T-helper 1 cell treated with Interleukin-12 subunit alpha and Interleukin-12 subunit beta and Interleukin-4 antibody, amounts not matched to agents 30 μg/mL and 1 μg/mL, for 36 hours (primary cell): Measurements from ENCODE around the gene PLCD3.

Source experiments
- H3K27ac Mint-ChIP-seq: one replicate; pipeline ENCODE4 v1.8.0; 2021; ENCODE audit warnings: mild to moderate bottlenecking, mixed read lengths
- H3K27me3 Mint-ChIP-seq: one replicate; pipeline ENCODE4 v1.8.0; 2021; ENCODE audit warnings: low read depth, mixed read lengths
- H3K36me3 Mint-ChIP-seq: one replicate; pipeline ENCODE4 v1.8.0; 2021; ENCODE audit warnings: low read depth, mixed read lengths
- H3K4me1 Mint-ChIP-seq: one replicate; pipeline ENCODE4 v1.8.0; 2021; ENCODE audit warnings: low read depth, mixed read lengths
- H3K4me3 Mint-ChIP-seq: one replicate; pipeline ENCODE4 v1.8.0; 2021; ENCODE audit warnings: mild to moderate bottlenecking, moderate library complexity, mixed read lengths
- H3K9me3 Mint-ChIP-seq: one replicate; pipeline ENCODE4 v1.8.0; 2021; ENCODE audit warnings: mixed read lengths

PLCD3 gene

GRCh38 chr17:45120558-45120957 is 11.8 kb downstream of the PLCD3 start:
- H3K27ac Mint-ChIP-seq, result no peak overlapping the region
- no peaks in the 10 kb centered on the region for H3K9me3 Mint-ChIP-seq
- peaks cover 8% of the 10 kb centered on the region for H3K27me3 Mint-ChIP-seq
- no peaks in the 10 kb centered on the region for H3K4me1 Mint-ChIP-seq
- no peaks in the 10 kb centered on the region for H3K36me3 Mint-ChIP-seq
- no peak overlapping the region for H3K4me3 Mint-ChIP-seq

DNA sequence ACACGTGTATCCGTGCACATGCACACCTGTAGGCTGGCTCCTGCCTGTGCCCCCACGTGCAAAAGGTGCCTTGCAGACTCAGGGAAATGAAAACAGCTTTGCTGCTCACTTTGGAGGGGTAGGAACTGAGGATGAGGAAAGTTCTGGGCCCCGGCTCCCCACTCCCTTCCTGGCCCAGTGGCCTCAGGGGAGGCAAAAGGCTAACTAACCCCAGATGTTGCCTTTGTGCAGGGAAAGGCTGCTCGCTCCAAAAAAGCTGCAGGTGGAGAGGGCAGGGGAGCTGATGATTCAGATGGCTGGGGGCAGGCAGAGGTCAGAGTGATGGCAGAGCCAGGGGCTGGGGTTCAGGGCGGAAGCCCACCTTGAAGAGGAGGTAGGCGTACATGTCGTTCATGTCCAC is 12.4 kb downstream of the PLCD3 start:
- no peaks in the 10 kb centered on the region for H3K4me1 Mint-ChIP-seq
- H3K27ac Mint-ChIP-seq, result no peak overlapping the region
- H3K4me3 Mint-ChIP-seq, result no peak overlapping the region
- no peaks in the 10 kb centered on the region for H3K9me3 Mint-ChIP-seq
- peaks cover 8% of the 10 kb centered on the region for H3K27me3 Mint-ChIP-seq
- no peaks in the 10 kb centered on the region for H3K36me3 Mint-ChIP-seq

DNA sequence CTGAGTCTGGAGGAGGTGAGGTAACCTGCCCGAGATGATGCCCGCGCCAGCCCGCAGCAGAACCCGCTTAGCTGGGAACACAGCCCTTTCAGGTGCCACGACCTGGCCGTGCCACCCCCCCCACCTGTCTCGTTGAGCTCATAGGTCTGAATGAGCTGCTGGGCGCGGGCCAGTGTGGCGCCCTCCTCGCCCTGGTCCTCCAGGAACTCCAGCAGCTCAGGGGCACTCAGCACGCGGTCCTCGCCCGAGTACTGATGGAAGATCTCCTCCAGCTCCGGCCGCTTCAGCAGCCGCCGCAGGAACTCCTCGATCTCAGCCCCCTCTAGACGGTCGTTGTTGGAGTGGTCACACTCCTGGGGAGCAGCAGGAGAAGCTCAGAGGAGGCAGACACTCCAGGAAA is 13.6 kb downstream of the PLCD3 start:
- no peaks in the 10 kb centered on the region for H3K4me1 Mint-ChIP-seq
- H3K36me3 Mint-ChIP-seq, result no peaks in the 10 kb centered on the region
- H3K9me3 Mint-ChIP-seq, result no peaks in the 10 kb centered on the region
- H3K27ac Mint-ChIP-seq, result no peak overlapping the region
- no peak overlapping the region for H3K4me3 Mint-ChIP-seq
- peaks cover 8% of the 10 kb centered on the region for H3K27me3 Mint-ChIP-seq

- peaks cover 8% of the 10 kb centered on the region for H3K27me3 Mint-ChIP-seq
- H3K4me1 Mint-ChIP-seq, result no peaks in the 10 kb centered on the region
- no peak overlapping the region for H3K4me3 Mint-ChIP-seq
- no peaks in the 10 kb centered on the region for H3K9me3 Mint-ChIP-seq
- no peaks in the 10 kb centered on the region for H3K36me3 Mint-ChIP-seq
- H3K27ac Mint-ChIP-seq, result no peak overlapping the region
These were observed 14.3 kb downstream of the PLCD3 start for GRCh38 chr17:45117848-45118646.

GRCh38 chr17:45117334-45117733 is 15.0 kb downstream of the PLCD3 start:
- Mint-ChIP-seq H3K4me1 (no peaks in the 10 kb centered on the region), H3K36me3 (no peaks in the 10 kb centered on the region), H3K4me3 (no peak overlapping the region), H3K27ac (no peak overlapping the region), H3K9me3 (no peaks in the 10 kb centered on the region), H3K27me3 (peaks cover 8% of the 10 kb centered on the region)

DNA sequence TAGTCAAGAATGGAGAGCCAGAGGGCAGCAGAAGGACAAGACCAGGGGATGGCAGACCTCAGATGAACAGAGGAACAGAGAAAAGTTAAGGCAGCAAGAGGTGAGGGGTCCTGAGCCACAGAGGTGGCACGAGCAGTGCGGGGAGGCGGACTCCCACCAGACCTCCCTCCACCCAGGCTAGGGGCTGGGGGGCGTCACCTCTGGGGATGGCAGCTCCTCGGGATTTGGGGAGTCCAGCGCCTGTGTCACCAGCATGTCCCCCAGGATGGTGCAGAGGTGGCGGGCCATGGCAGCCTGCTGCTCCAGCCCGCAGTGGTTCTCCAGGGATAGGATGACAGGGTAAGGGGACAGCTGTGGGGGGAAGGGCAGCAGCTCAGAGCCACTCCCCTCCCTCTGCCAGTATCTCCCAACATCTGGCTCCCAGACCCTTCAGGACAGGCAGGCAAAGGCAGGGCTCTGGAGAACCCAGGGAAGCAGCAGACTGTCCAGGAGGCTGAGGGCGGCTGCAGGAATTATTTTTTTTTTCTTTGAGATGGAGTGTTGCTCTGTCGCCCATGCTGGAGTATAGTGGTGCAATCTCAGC is 15.8 kb downstream of the PLCD3 start:
- Mint-ChIP-seq H3K9me3 (no peaks in the 10 kb centered on the region), H3K4me1 (no peaks in the 10 kb centered on the region), H3K27me3 (peaks cover 3% of the 10 kb centered on the region), H3K27ac (peak overlapping the region; percentile 14), H3K4me3 (no peak overlapping the region), H3K36me3 (no peaks in the 10 kb centered on the region)

GRCh38 chr17:45115871-45116270 is 16.4 kb downstream of the PLCD3 start:
- Mint-ChIP-seq H3K9me3 (no peaks in the 10 kb centered on the region), H3K27ac (no peak overlapping the region), H3K36me3 (no peaks in the 10 kb centered on the region), H3K4me3 (no peak overlapping the region), H3K27me3 (no peaks in the 10 kb centered on the region), H3K4me1 (no peaks in the 10 kb centered on the region)

DNA sequence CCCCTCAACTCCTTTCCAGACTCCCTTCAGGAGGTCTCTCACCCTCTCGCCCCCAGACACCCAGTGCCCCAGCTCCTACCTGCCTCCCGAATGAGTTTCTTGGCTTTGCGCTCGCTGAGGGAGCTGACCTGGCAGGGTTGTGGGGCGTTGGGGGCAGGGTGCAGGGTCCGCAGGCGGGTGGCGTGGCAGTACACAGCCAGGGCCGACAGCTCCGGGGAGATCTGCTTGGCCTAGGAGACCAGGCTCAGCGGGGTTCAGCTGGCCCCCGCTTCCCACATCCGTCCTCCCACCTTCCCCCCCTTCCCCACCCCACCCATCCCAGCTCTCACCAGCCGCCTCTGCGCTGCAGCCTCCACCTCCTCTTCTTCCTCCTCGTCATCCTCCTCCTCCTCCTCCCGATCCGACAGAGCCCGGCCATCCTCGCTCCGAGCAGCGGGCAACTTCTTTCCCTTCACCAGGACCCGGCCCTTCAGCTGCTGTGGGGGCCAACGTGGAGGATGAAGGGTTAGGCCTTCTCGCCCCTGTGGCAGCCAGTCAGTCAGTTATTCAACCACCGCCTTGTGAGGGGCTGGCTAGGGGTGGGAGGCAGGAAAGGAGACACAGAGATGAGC is 17.2 kb downstream of the PLCD3 start:
- H3K27me3 Mint-ChIP-seq, result no peaks in the 10 kb centered on the region
- no peak overlapping the region for H3K27ac Mint-ChIP-seq
- H3K9me3 Mint-ChIP-seq, result no peaks in the 10 kb centered on the region
- no peaks in the 10 kb centered on the region for H3K36me3 Mint-ChIP-seq
- no peaks in the 10 kb centered on the region for H3K4me1 Mint-ChIP-seq
- no peak overlapping the region for H3K4me3 Mint-ChIP-seq

- Mint-ChIP-seq H3K36me3 (no peaks in the 10 kb centered on the region), H3K27me3 (no peaks in the 10 kb centered on the region), H3K9me3 (no peaks in the 10 kb centered on the region), H3K4me3 (no peak overlapping the region), H3K27ac (no peak overlapping the region), H3K4me1 (no peaks in the 10 kb centered on the region)
These were observed 18.0 kb downstream of the PLCD3 start for GRCh38 chr17:45114117-45114932.

GRCh38 chr17:45113424-45113754 is 18.9 kb downstream of the PLCD3 start:
- H3K4me3 Mint-ChIP-seq, result no peak overlapping the region
- no peaks in the 10 kb centered on the region for H3K4me1 Mint-ChIP-seq
- H3K9me3 Mint-ChIP-seq, result no peaks in the 10 kb centered on the region
- no peak overlapping the region for H3K27ac Mint-ChIP-seq
- H3K36me3 Mint-ChIP-seq, result peaks cover under 1% of the 10 kb centered on the region
- H3K27me3 Mint-ChIP-seq, result no peaks in the 10 kb centered on the region

GRCh38 chr17:45112559-45113423 is 19.5 kb downstream of the PLCD3 start:
- peaks cover 4% of the 10 kb centered on the region for H3K36me3 Mint-ChIP-seq
- H3K4me1 Mint-ChIP-seq, result no peaks in the 10 kb centered on the region
- no peaks in the 10 kb centered on the region for H3K9me3 Mint-ChIP-seq
- no peak overlapping the region for H3K27ac Mint-ChIP-seq
- no peaks in the 10 kb centered on the region for H3K27me3 Mint-ChIP-seq
- H3K4me3 Mint-ChIP-seq, result no peak overlapping the region

- no peaks in the 10 kb centered on the region for H3K27me3 Mint-ChIP-seq
- no peak overlapping the region for H3K27ac Mint-ChIP-seq
- H3K9me3 Mint-ChIP-seq, result no peaks in the 10 kb centered on the region
- no peak overlapping the region for H3K4me3 Mint-ChIP-seq
- H3K4me1 Mint-ChIP-seq, result no peaks in the 10 kb centered on the region
- peaks cover 6% of the 10 kb centered on the region for H3K36me3 Mint-ChIP-seq
These were observed 20.5 kb downstream of the PLCD3 start for GRCh38 chr17:45111850-45112249.

DNA sequence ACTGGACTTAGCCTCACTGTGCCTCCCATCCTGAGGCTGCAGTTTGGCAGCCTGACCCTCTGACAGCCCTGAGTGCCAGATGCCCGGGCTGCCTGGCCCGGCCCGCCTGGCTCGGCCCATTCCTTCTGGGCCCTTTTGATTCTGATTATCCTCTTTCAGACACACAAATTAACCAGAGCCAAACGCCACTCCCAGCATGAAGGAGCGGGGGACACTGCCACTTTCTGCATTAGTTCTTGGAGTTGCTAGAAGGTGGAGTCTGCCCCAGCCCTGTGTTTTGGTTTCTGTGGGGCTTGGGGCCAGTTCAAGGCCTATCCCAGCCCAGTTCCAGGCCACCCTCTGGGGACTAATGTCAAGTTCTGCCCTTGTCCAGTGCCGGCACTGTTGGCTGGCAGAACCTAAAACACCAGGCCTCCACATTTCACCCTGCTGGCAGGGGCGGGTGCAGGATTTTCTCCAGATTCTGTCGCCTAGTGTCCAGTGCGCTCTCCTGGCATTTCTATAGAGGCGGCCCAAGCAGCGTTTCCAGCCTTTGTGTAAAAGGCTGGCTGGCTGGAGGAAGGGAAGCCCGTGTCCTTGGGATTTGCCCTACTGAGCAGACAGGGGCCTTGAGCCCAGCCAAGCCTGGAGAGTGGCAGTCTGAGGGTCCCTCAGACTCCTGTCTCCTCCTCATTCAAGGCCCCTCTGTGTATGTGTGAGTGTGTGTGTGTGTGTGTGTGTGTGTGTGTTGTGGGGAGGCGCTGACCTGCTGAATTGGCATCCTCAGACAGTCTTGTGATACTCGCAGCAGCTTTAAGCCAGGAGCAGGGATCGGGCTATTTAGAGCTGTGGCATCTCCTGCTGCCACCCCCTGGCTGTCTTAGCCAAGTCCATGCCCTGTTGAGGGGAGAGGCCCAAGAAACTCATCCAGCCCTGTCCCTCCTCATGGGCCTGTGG is 21.4 kb downstream of the PLCD3 start:
- H3K27ac Mint-ChIP-seq, result no peak overlapping the region
- peaks cover 6% of the 10 kb centered on the region for H3K36me3 Mint-ChIP-seq
- H3K9me3 Mint-ChIP-seq, result no peaks in the 10 kb centered on the region
- no peak overlapping the region for H3K4me3 Mint-ChIP-seq
- H3K27me3 Mint-ChIP-seq, result no peaks in the 10 kb centered on the region
- no peaks in the 10 kb centered on the region for H3K4me1 Mint-ChIP-seq
